Measurements from ENCODE around the gene NUCB2.

The NUCB2 gene

GRCh38 chr11:17378655-17379054 is 102.1 kb downstream of the NUCB2 start:
- Histone ChIP-seq H3K79me1 (ENCODE audit: low read depth, low read length) (no peaks in the 10 kb centered on the region), H4K8ac (ENCODE audit: low read depth, low read length) (no peak overlapping the region), H2BK120ac (ENCODE audit: low read depth, low read length) (no peak overlapping the region), H3K4ac (ENCODE audit: low read length) (no peak overlapping the region), H3K27me3 (ENCODE audit: control insufficient read depth in 3 of 3, insufficient read depth in 3 of 3, low read depth in 1 of 3, low read length in 3 of 3) (no peaks in the 10 kb centered on the region), H3K18ac (ENCODE audit: low read length) (no peak overlapping the region), H3K9ac (ENCODE audit: low read depth, low read length, poor library complexity) (no peak overlapping the region), H2AK5ac (ENCODE audit: low read depth, low read length) (no peak overlapping the region), H3K9me3 (replicated peaks in 1 of 2; ENCODE audit: control insufficient read depth in 2 of 2, insufficient read depth in 1 of 2, low read depth in 1 of 2, low read length in 2 of 2) (peaks cover 10 to 46% of the 10 kb centered on the region in 2 donors), H3K4me1 (ENCODE audit: control insufficient read depth in 2 of 2, insufficient read depth in 1 of 2, low read depth in 1 of 2, low read length in 2 of 2) (no peaks in the 10 kb centered on the region), H3K27ac (replicated peaks; ENCODE audit: low read length) (no peak overlapping the region), H2BK12ac (ENCODE audit: low read length) (no peak overlapping the region), H3K23ac (ENCODE audit: low read depth, low read length, poor library complexity) (no peak overlapping the region), H3K4me3 (ENCODE audit: low read length in 2 of 2) (no peak overlapping the region), H2BK15ac (ENCODE audit: low read length) (no peak overlapping the region), H3K14ac (ENCODE audit: low read length) (no peak overlapping the region), H3K4me2 (ENCODE audit: insufficient read depth, low read length, poor library complexity, severe bottlenecking) (no peak overlapping the region), H3K36me3 (replicated peaks in 1 of 2; ENCODE audit: control insufficient read depth in 2 of 2, insufficient read depth in 2 of 2, low read length in 2 of 2) (peaks cover 0 to 74% of the 10 kb centered on the region in 2 donors), H2BK5ac (ENCODE audit: low read length) (no peak overlapping the region), H4K91ac (ENCODE audit: low read depth, low read length, poor library complexity) (no peak overlapping the region), H2AFZ (ENCODE audit: low read length) (no peak overlapping the region)
- no peak for DNase-seq (ENCODE audit: low spot score)
- WGBS, 2 donors (ENCODE audit: extremely low coverage in 2 of 2, insufficient read length in 2 of 2, insufficient replicate concordance in 1 of 2): no CpG with 5 or more reads among the region's 2 CpGs

GRCh38 chr11:17379383-17380180 is 103.0 kb downstream of the NUCB2 start:
- Histone ChIP-seq H2AFZ (ENCODE audit: low read length) (no peak overlapping the region), H4K91ac (ENCODE audit: low read depth, low read length, poor library complexity) (no peak overlapping the region), H4K8ac (ENCODE audit: low read depth, low read length) (no peak overlapping the region), H3K18ac (ENCODE audit: low read length) (no peak overlapping the region), H2BK5ac (ENCODE audit: low read length) (no peak overlapping the region), H3K9me3 (replicated peaks in 1 of 2; ENCODE audit: control insufficient read depth in 2 of 2, insufficient read depth in 1 of 2, low read depth in 1 of 2, low read length in 2 of 2) (peaks cover 5 to 36% of the 10 kb centered on the region in 2 donors), H3K4ac (ENCODE audit: low read length) (no peak overlapping the region), H3K79me1 (ENCODE audit: low read depth, low read length) (no peaks in the 10 kb centered on the region), H2BK120ac (ENCODE audit: low read depth, low read length) (no peak overlapping the region), H3K4me1 (ENCODE audit: control insufficient read depth in 2 of 2, insufficient read depth in 1 of 2, low read depth in 1 of 2, low read length in 2 of 2) (no peaks in the 10 kb centered on the region), H2BK15ac (ENCODE audit: low read length) (no peak overlapping the region), H2AK5ac (ENCODE audit: low read depth, low read length) (no peak overlapping the region), H2BK12ac (ENCODE audit: low read length) (no peak overlapping the region), H3K27ac (replicated peaks; ENCODE audit: low read length) (no peak overlapping the region), H3K4me2 (ENCODE audit: insufficient read depth, low read length, poor library complexity, severe bottlenecking) (no peak overlapping the region), H3K23ac (ENCODE audit: low read depth, low read length, poor library complexity) (no peak overlapping the region), H3K4me3 (ENCODE audit: low read length in 2 of 2) (no peak overlapping the region), H3K27me3 (ENCODE audit: control insufficient read depth in 3 of 3, insufficient read depth in 3 of 3, low read depth in 1 of 3, low read length in 3 of 3) (no peaks in the 10 kb centered on the region), H3K14ac (ENCODE audit: low read length) (no peak overlapping the region), H3K9ac (ENCODE audit: low read depth, low read length, poor library complexity) (no peak overlapping the region), H3K36me3 (replicated peaks in 1 of 2; ENCODE audit: control insufficient read depth in 2 of 2, insufficient read depth in 2 of 2, low read length in 2 of 2) (peaks cover 0 to 65% of the 10 kb centered on the region in 2 donors)
- no peak for DNase-seq (ENCODE audit: low spot score)
- WGBS, 2 donors (ENCODE audit: extremely low coverage in 2 of 2, insufficient read length in 2 of 2, insufficient replicate concordance in 1 of 2): no CpG with 5 or more reads among the region's 7 CpGs

- no CpG with 5 or more reads among the region's 4 CpGs for WGBS, 2 donors (ENCODE audit: extremely low coverage in 2 of 2, insufficient read length in 2 of 2, insufficient replicate concordance in 1 of 2)
Measured at GRCh38 chr11:17381156-17381555, 104.6 kb downstream of the NUCB2 start.

More at GRCh38 chr11:17381156-17381555, 104.6 kb downstream of the NUCB2 start:
- Histone ChIP-seq H3K4ac (ENCODE audit: low read length) (no peak overlapping the region), H2BK120ac (ENCODE audit: low read depth, low read length) (no peak overlapping the region), H3K9me3 (replicated peaks in 1 of 2; ENCODE audit: control insufficient read depth in 2 of 2, insufficient read depth in 1 of 2, low read depth in 1 of 2, low read length in 2 of 2) (peaks cover 5 to 29% of the 10 kb centered on the region in 2 donors), H3K27me3 (ENCODE audit: control insufficient read depth in 3 of 3, insufficient read depth in 3 of 3, low read depth in 1 of 3, low read length in 3 of 3) (peaks cover 0 to 5% (median 0%) of the 10 kb centered on the region in 3 experiments), H3K27ac (replicated peaks; ENCODE audit: low read length) (no peak overlapping the region), H4K91ac (ENCODE audit: low read depth, low read length, poor library complexity) (no peak overlapping the region), H2BK5ac (ENCODE audit: low read length) (no peak overlapping the region), H3K79me1 (ENCODE audit: low read depth, low read length) (no peaks in the 10 kb centered on the region), H2AFZ (ENCODE audit: low read length) (no peak overlapping the region), H3K4me1 (ENCODE audit: control insufficient read depth in 2 of 2, insufficient read depth in 1 of 2, low read depth in 1 of 2, low read length in 2 of 2) (no peaks in the 10 kb centered on the region), H3K18ac (ENCODE audit: low read length) (no peak overlapping the region), H3K36me3 (replicated peaks in 1 of 2; ENCODE audit: control insufficient read depth in 2 of 2, insufficient read depth in 2 of 2, low read length in 2 of 2) (peaks cover 0 to 49% of the 10 kb centered on the region in 2 donors), H3K4me2 (ENCODE audit: insufficient read depth, low read length, poor library complexity, severe bottlenecking) (no peak overlapping the region), H3K4me3 (ENCODE audit: low read length in 2 of 2) (no peak overlapping the region), H4K8ac (ENCODE audit: low read depth, low read length) (no peak overlapping the region), H3K14ac (ENCODE audit: low read length) (no peak overlapping the region), H3K23ac (ENCODE audit: low read depth, low read length, poor library complexity) (no peak overlapping the region), H2BK15ac (ENCODE audit: low read length) (no peak overlapping the region), H3K9ac (ENCODE audit: low read depth, low read length, poor library complexity) (no peak overlapping the region), H2BK12ac (ENCODE audit: low read length) (no peak overlapping the region), H2AK5ac (ENCODE audit: low read depth, low read length) (no peak overlapping the region)
- DNase-seq (ENCODE audit: low spot score): no peak

Measured in neuronal stem cell (in vitro differentiated cells).